Epithelial cell of esophagus (primary cell): Measurements from ENCODE around the gene TAMALIN.

Experiments
- DNase-seq: peaks from one replicate; pipeline ENCODE4 v3.0.0; 2010; ENCODE audit warnings: low read depth
- H3K4me3 ChIP-seq: 2 replicates; pipeline ENCODE4 v1.5.1; 2011; ENCODE audit warnings: mild to moderate bottlenecking, low read length, control low read depth
- CTCF ChIP-seq: IDR thresholded peaks from 2 replicates; pipeline ENCODE4 v1.5.1; 2011; ENCODE audit warnings: low read depth, mild to moderate bottlenecking, low read length, control low read depth, inconsistent platforms; ENCODE audit not compliant: insufficient read depth; ENCODE audit errors: missing control alignments

Gene TAMALIN

GRCh38 chr12:52055731-52056711, 49.3 kb downstream of the TAMALIN start:
- no peak for DNase-seq
- no peak for TF ChIP-seq CTCF
- H3K4me3 ChIP-seq: no peak overlapping the region

GRCh38 chr12:52056801-52057637, 50.3 kb downstream of the TAMALIN start:
- DNase-seq: no peak
- TF ChIP-seq CTCF: no peak
- no peak overlapping the region for H3K4me3 ChIP-seq

- DNase-seq: no peak
- no peak for TF ChIP-seq CTCF
- no peak overlapping the region for H3K4me3 ChIP-seq
Observed at GRCh38 chr12:52057638-52058576, 51.2 kb downstream of the TAMALIN start.

- no peak overlapping the region for H3K4me3 ChIP-seq
- TF ChIP-seq CTCF: no peak
- no peak for DNase-seq
Observed at GRCh38 chr12:52058631-52059361, 52.0 kb downstream of the TAMALIN start.

GRCh38 chr12:52059582-52060497, 53.1 kb downstream of the TAMALIN start:
- H3K4me3 ChIP-seq: no peak overlapping the region
- TF ChIP-seq CTCF: no peak
- DNase-seq: no peak
